HepG2 (cell line): ENCODE measurements around the gene MXD1. TPM values are rescaled to one million over a fixed set of nuclear protein-coding genes. Genes with fewer than 3 reads are reported as not detected.

Experiments
- ARID4A ChIP-seq: sonication (generic); formaldehyde crosslinking; IDR thresholded peaks from 2 replicates; pipeline ENCODE4 v1.5.0; 2020; ENCODE audit warnings: mild to moderate bottlenecking, missing genetic modification reagents, borderline replicate concordance
- CEBPB ChIP-seq: IDR thresholded peaks from 2 replicates; pipeline ENCODE4 v1.6.1; 2011; ENCODE audit warnings: low read depth, low read length, improper control_type of control experiment, borderline replicate concordance
- HMGXB4 ChIP-seq, 2 experiments: sonication (generic) in 1 of 2; formaldehyde crosslinking in 1 of 2; IDR thresholded peaks; 2 replicates each; pipeline versions ENCODE4 v1.4.0 to v1.6.1; 2018 to 2020; ENCODE audit warnings: missing genetic modification reagents in 2 of 2, borderline replicate concordance in 1 of 2, low read depth in 1 of 2, mild to moderate bottlenecking in 1 of 2, missing biosample characterization in 1 of 2
- MIER2 ChIP-seq: IDR thresholded peaks from 2 replicates; pipeline ENCODE4 v1.6.1; 2016; ENCODE audit warnings: missing biosample characterization, missing genetic modification reagents
- MYPOP ChIP-seq: sonication (generic); formaldehyde crosslinking; IDR thresholded peaks from 2 replicates; pipeline ENCODE4 v1.8.1; 2023; ENCODE audit warnings: mild to moderate bottlenecking, moderate library complexity, missing genetic modification reagents
- SIN3A ChIP-seq: IDR thresholded peaks from 2 replicates; pipeline ENCODE4 v1.6.1; 2011; ENCODE audit warnings: low read depth, mild to moderate bottlenecking, control low read depth, low read length, borderline replicate concordance
- SIX4 ChIP-seq: sonication (generic); formaldehyde crosslinking; IDR thresholded peaks from 2 replicates; pipeline ENCODE4 v1.4.0; 2020; ENCODE audit warnings: missing genetic modification reagents
- SMAD3 ChIP-seq: sonication (generic); formaldehyde crosslinking; IDR thresholded peaks from 2 replicates; pipeline ENCODE4 v1.4.0; 2020; ENCODE audit warnings: missing genetic modification reagents
- ZBTB39 ChIP-seq: sonication (generic); formaldehyde crosslinking; IDR thresholded peaks from 2 replicates; pipeline ENCODE4 v1.5.0; 2020; ENCODE audit warnings: missing genetic modification reagents
- ZFY ChIP-seq: sonication (generic); formaldehyde crosslinking; IDR thresholded peaks from 2 replicates; pipeline ENCODE4 v1.4.0; 2020; ENCODE audit warnings: missing genetic modification reagents
- ZNF12 ChIP-seq: sonication (generic); formaldehyde crosslinking; IDR thresholded peaks from 2 replicates; pipeline ENCODE4 v1.5.0; 2020; ENCODE audit warnings: missing genetic modification reagents
- ZNF205 ChIP-seq: IDR thresholded peaks from 2 replicates; pipeline ENCODE4 v1.6.1; 2018; ENCODE audit warnings: missing biosample characterization, missing genetic modification reagents
- ZNF644 ChIP-seq: IDR thresholded peaks from 2 replicates; pipeline ENCODE4 v1.6.1; 2016; ENCODE audit warnings: low read depth
- ZNF780A ChIP-seq: sonication (generic); formaldehyde crosslinking; IDR thresholded peaks from 2 replicates; pipeline ENCODE4 v1.8.0; 2022; ENCODE audit warnings: mild to moderate bottlenecking, missing genetic modification reagents, moderate library complexity
- polyA plus RNA-seq, 8 experiments: library from polyadenylated mRNA; depleted of rRNA in 3 of 8; stranded (reverse) in 7 of 8; unstranded in 1 of 8; fragments of >200 nt; fragmentation: Illumina TruSeq in 4 of 8; extraction: Trizol in 4 of 8; gene quantifications; 2 replicates each; pipeline versions ENCODE4 v1.2.1 to v1.2.3, GENCODE V29; 2011 to 2016; ENCODE audit warnings: low read depth in 4 of 8, missing spikeins in 1 of 8, mixed read lengths in 1 of 8; ENCODE audit not compliant: insufficient read depth in 1 of 8
- total RNA-seq, 5 experiments: library from RNA; depleted of rRNA; stranded (reverse); fragments of >200 nt; fragmentation: Illumina TruSeq; extraction: Trizol; gene quantifications; 2 replicates each; pipeline ENCODE4 v1.2.3, GENCODE V29; 2016; ENCODE audit warnings: low read depth in 1 of 5

MXD1 gene
- total and polyA plus RNA-seq, 2 of the 13 experiments (the other 11 are each of a cell fraction or from before 2014, with no cell fraction given) = 6.4 to 14.9 TPM

- TF ChIP-seq MYPOP (CRISPR knock-in tag) = peak; percentile 66; the same call in 1 of the 2 replicates
- TF ChIP-seq MIER2 = no peak
- TF ChIP-seq SIX4 (CRISPR knock-in tag) = peak; percentile 34; the same call in 1 of the 2 replicates
- TF ChIP-seq ARID4A = peak; percentile 58; the same call in 1 of the 2 replicates
- TF ChIP-seq ZNF644 (CRISPR knock-in tag) = peak; percentile 55; the same call in 1 of the 2 replicates
- peak; percentile 40; the same call in 1 of the 2 replicates for TF ChIP-seq SIN3A
- no peak for TF ChIP-seq ZFY
- TF ChIP-seq HMGXB4 (CRISPR knock-in tag; IDR thresholded peaks at IDR 0.05; ENCODE audit: borderline replicate concordance in 1 of 2, low read depth in 1 of 2) = no peak
- TF ChIP-seq CEBPB = peak; percentile 27; the same call in 1 of the 2 replicates
- no peak for TF ChIP-seq ZBTB39 (CRISPR knock-in tag)
- no peak for TF ChIP-seq ZNF780A (CRISPR knock-in tag)
- TF ChIP-seq ZNF12 (CRISPR knock-in tag) = peak; percentile 61; the same call in 1 of the 2 replicates
- TF ChIP-seq ZNF205 (CRISPR knock-in tag) = peak; percentile 71; the same call in 1 of the 2 replicates
- TF ChIP-seq SMAD3 = peak; percentile 18; the same call in 1 of the 2 replicates
These were observed 19.1 kb downstream of the MXD1 start (continued) for GRCh38 chr2:69933839-69934613.
